ENCODE measurements around the gene SAMD4B. TPM values are rescaled to one million over a fixed set of nuclear protein-coding genes. Genes with fewer than 3 reads are reported as not detected.
A peak's percentile ranks its signal among the peaks of the same experiment; 100 is the strongest.

SAMD4B gene
- total and polyA plus RNA-seq, 2 experiments from 2014 or later, result 54.8 to 61.0 TPM

DNA sequence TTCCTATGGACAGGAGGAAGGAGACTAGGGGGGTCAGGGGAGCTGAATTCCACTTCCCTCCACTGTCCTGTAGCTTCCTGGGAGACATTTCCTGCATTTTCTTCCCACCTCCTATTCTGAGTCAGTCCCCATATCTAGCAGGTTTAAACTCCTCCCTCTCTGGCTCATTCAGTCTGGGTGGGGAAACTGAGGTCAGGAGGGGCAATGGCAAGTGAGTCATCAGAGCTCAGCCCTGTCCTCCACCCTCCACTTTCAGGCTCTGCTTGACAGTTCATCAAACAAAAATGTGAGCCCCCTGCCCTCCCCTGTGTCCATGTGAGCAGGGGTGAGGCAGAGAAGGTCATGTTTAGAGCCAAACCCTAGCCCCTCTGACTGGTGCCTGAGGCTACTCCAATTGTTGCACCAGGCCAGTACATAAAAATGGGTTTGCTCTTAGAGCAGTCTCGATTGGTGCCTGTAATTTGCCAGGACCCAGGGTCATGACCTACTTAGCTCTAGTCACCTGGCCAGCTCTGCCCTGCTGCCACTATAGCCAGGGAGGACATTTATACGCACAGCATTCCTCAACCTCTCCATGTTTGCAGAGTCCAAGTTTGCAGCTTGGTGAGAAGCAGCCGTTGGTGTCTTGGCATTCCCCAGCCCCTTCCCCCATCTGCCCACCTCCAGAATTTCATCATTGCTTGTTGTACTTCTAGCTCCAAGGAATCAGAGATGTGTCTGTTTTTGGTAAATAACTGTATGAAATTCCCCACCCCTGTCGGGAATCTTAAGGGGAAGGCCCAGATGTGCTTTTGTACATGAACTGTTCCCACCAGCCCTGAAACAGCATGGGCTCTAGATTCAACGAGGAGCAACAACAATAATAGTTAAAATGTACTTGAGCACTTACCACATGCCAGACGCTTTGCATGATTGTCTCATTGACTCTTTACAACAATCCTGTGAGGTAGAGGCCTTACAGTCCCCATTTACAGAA lies 20.7 kb downstream of the SAMD4B start:
- H3K36me3 ChIP-seq (replicated peaks; ENCODE audit: insufficient read depth, low read depth), result no peaks in the 10 kb centered on the region
- H3K27ac ChIP-seq, result peak overlapping the region; percentile 48
- 81% methylated on average over 6 of the region's 6 CpGs for WGBS (ENCODE audit: low lambda C conversion rate, missing lambda C conversion rate)

DNA sequence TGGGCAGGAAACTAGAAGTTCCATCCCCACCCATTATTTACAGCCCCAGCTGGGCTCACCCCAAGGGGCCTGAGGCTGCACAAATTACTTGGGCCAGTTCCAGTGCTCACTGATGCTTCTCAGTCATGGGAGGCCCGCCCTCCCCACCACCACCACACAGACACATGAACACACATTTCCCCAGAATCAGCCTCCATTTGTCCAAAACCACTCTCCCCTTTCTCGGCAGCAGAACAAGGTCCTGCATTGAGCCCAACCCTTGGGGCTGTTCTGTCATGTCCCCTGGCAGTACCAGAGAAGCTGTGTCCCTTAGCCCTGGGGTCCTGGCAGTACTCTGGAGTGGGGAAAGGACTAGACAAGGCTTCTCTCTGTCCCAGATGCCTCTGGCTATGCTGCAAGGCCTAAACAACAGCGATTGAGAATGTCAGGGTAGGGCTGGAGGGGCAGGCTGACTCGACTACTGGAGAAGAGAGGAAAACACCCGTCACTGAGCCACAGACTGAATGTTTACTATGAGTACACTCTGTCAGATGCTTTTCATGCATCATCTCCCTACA lies 21.8 kb downstream of the SAMD4B start:
- no peaks in the 10 kb centered on the region for H3K9me2 ChIP-seq (replicated peaks; ENCODE audit: insufficient read depth)
- WGBS (ENCODE audit: low lambda C conversion rate, missing lambda C conversion rate), result 92% methylated on average over 5 of the region's 5 CpGs
- H3K27me3 ChIP-seq, result no peaks in the 10 kb centered on the region
- no peaks in the 10 kb centered on the region for H3K36me3 ChIP-seq (replicated peaks; ENCODE audit: insufficient read depth, low read depth)
- H3K4me2 ChIP-seq, result no peak overlapping the region
- no peak for DNase-seq (ENCODE audit: low spot score)
- no peak overlapping the region for H3K4me3 ChIP-seq
- H3K27ac ChIP-seq, result peak overlapping the region; percentile 66
- peaks cover 4% of the 10 kb centered on the region for H3K4me1 ChIP-seq (ENCODE audit: insufficient read depth)
- TF ChIP-seq EZH2 (IDR thresholded peaks at IDR 0.05; ENCODE audit: borderline replicate concordance), result no peak
- TF ChIP-seq, protein P1, sequence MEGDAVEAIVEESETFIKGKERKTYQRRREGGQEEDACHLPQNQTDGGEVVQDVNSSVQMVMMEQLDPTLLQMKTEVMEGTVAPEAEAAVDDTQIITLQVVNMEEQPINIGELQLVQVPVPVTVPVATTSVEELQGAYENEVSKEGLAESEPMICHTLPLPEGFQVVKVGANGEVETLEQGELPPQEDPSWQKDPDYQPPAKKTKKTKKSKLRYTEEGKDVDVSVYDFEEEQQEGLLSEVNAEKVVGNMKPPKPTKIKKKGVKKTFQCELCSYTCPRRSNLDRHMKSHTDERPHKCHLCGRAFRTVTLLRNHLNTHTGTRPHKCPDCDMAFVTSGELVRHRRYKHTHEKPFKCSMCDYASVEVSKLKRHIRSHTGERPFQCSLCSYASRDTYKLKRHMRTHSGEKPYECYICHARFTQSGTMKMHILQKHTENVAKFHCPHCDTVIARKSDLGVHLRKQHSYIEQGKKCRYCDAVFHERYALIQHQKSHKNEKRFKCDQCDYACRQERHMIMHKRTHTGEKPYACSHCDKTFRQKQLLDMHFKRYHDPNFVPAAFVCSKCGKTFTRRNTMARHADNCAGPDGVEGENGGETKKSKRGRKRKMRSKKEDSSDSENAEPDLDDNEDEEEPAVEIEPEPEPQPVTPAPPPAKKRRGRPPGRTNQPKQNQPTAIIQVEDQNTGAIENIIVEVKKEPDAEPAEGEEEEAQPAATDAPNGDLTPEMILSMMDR (IDR thresholded peaks at IDR 0.05; ENCODE audit: poor library complexity), result no peak
- TF ChIP-seq EZH2phosphoT487 (IDR thresholded peaks at IDR 0.05; ENCODE audit: low read depth, severe bottlenecking, unreplicated experiment), result no peak
- peaks cover 8% of the 10 kb centered on the region for H3K79me2 ChIP-seq
- H3K9me3 ChIP-seq (ENCODE audit: low read depth), result no peaks in the 10 kb centered on the region
- H2AFZ ChIP-seq, result no peak overlapping the region
- no peaks in the 10 kb centered on the region for H4K20me1 ChIP-seq (ENCODE audit: insufficient read depth, poor library complexity, severe bottlenecking)

More for the DNA sequence above, 20.7 kb downstream of the SAMD4B start:
- H3K9me2 ChIP-seq (replicated peaks; ENCODE audit: insufficient read depth), result no peaks in the 10 kb centered on the region
- H3K4me1 ChIP-seq (ENCODE audit: insufficient read depth), result peaks cover 4% of the 10 kb centered on the region
- H3K4me2 ChIP-seq, result no peak overlapping the region
- no peak for DNase-seq (ENCODE audit: low spot score)
- TF ChIP-seq, protein P1 (IDR thresholded peaks at IDR 0.05; ENCODE audit: poor library complexity), result no peak
- TF ChIP-seq EZH2 (IDR thresholded peaks at IDR 0.05; ENCODE audit: borderline replicate concordance), result no peak
- no peak for TF ChIP-seq EZH2phosphoT487 (IDR thresholded peaks at IDR 0.05; ENCODE audit: low read depth, severe bottlenecking, unreplicated experiment)
- no peak overlapping the region for H2AFZ ChIP-seq
- no peaks in the 10 kb centered on the region for H4K20me1 ChIP-seq (ENCODE audit: insufficient read depth, poor library complexity, severe bottlenecking)
- H3K79me2 ChIP-seq, result peaks cover 8% of the 10 kb centered on the region
- no peaks in the 10 kb centered on the region for H3K27me3 ChIP-seq
- H3K4me3 ChIP-seq, result no peak overlapping the region
- H3K9me3 ChIP-seq (ENCODE audit: low read depth), result no peaks in the 10 kb centered on the region

DNA sequence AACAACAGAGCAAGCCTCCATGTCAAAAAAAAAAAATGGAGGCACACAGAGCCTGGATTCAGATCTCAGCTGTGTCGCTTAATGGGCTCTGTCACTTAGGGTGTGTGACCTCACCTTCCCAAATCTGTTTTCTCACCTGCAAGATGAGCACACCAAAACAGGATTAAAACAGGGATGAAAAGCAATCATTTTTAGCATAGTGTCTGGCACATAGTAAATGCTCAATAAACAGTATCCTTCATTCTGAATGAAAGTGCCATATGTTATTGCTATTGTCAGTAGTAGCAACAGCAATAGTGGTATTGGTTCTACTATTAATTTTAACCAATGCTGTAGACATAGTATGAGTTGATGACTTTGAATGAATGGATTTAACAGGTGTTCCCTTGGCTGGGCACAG lies 23.3 kb downstream of the SAMD4B start:
- Histone ChIP-seq H2AFZ (no peak overlapping the region), H4K20me1 (ENCODE audit: insufficient read depth, poor library complexity, severe bottlenecking) (no peaks in the 10 kb centered on the region), H3K79me2 (peaks cover 5% of the 10 kb centered on the region), H3K9me2 (replicated peaks; ENCODE audit: insufficient read depth) (no peaks in the 10 kb centered on the region), H3K27ac (no peak overlapping the region), H3K4me3 (no peak overlapping the region), H3K27me3 (no peaks in the 10 kb centered on the region), H3K9me3 (ENCODE audit: low read depth) (no peaks in the 10 kb centered on the region), H3K4me2 (no peak overlapping the region), H3K4me1 (ENCODE audit: insufficient read depth) (peaks cover 4% of the 10 kb centered on the region), H3K36me3 (replicated peaks; ENCODE audit: insufficient read depth, low read depth) (no peaks in the 10 kb centered on the region)
- no peak for DNase-seq (ENCODE audit: low spot score)
- WGBS (ENCODE audit: low lambda C conversion rate, missing lambda C conversion rate), result 100% methylated on average over 1 of the region's 1 CpG
- TF ChIP-seq EZH2phosphoT487 (IDR thresholded peaks at IDR 0.05; ENCODE audit: low read depth, severe bottlenecking, unreplicated experiment) (no peak), EZH2 (IDR thresholded peaks at IDR 0.05; ENCODE audit: borderline replicate concordance) (no peak)
- TF ChIP-seq, protein P1 (IDR thresholded peaks at IDR 0.05; ENCODE audit: poor library complexity), result no peak

Measured in hepatocyte (in vitro differentiated cells).